HCT116 (cell line): ENCODE data around the gene CEP57. TPM values are rescaled to one million over a fixed set of nuclear protein-coding genes. Genes with fewer than 3 reads are reported as not detected.

ENCODE experiments used
- ATAC-seq: fragments of 200-7000 bp; cut with Tn5 transposase; 2 replicates; pipeline ENCODE4 v1.9.1; 2020; ENCODE audit warnings: mild to moderate bottlenecking, moderate library complexity
- BruUV-seq: library from RNA; stranded (reverse); fragments of 400-500 nt; replicated peaks from 2 replicates; lab custom pipeline; 2021; lab: Mats Ljungman, UMichigan
- CTCF ChIA-PET: fragments of 300-600 bp; sonication (Branson Sonifier 250); formaldehyde crosslinking; loops from one replicate; lab custom pipeline; 2021; ENCODE audit warnings: antibody characterized with exemption; lab: Charles Lee
- POLR2A ChIA-PET: fragments of 300-600, 350-600 bp; sonication (Branson Sonifier 250); formaldehyde crosslinking; loops from one replicate; lab custom pipeline; 2021; ENCODE audit warnings: antibody characterized with exemption; lab: Charles Lee
- RAD21 ChIA-PET, 2 experiments: fragments of 300-600 bp; sonication (Branson Sonifier 250); formaldehyde crosslinking; loops; one replicate each; lab custom pipeline; 2023; ENCODE audit warnings: low total read pairs in 2 of 2; ENCODE audit not compliant: uncharacterized antibody in 2 of 2, unreplicated experiment in 2 of 2, low non-redundant PET in 1 of 2; lab: Charles Lee
- DNase-seq: peaks from one replicate; pipeline ENCODE4 v3.0.0-alpha.2; 2010; ENCODE audit warnings: low read depth, low spot score
- H2AFZ ChIP-seq: fragments of 200-600 bp; shearing (Covaris generic), sonication (generic); 2 replicates; pipeline ENCODE4 v1.6.1; 2017; ENCODE audit warnings: low read depth, mixed run types, mixed read lengths, antibody characterized with exemption, low read length; ENCODE audit not compliant: poor library complexity, severe bottlenecking
- H3K27ac ChIP-seq: 2 replicates; pipeline ENCODE4 v1.5.1; 2012; ENCODE audit warnings: low read depth, low read length
- H3K27me3 ChIP-seq: fragments of 200-600 bp; sonication (generic); 2 replicates; pipeline ENCODE4 v1.6.1; 2016; ENCODE audit warnings: mixed run types, low read length, mixed read lengths; ENCODE audit not compliant: insufficient read depth
- H3K36me3 ChIP-seq, 2 experiments: fragments of 200-500 bp in 1 of 2; fragments of 200-600 bp in 1 of 2; sonication (Bioruptor generic) in 1 of 2; sonication (generic) in 1 of 2; 2 replicates each; pipeline versions ENCODE4 v1.5.1 to v1.6.1; 2014 to 2016; ENCODE audit warnings: low read length in 2 of 2, inconsistent platforms in 1 of 2, mixed read lengths in 1 of 2, mixed run types in 1 of 2; ENCODE audit not compliant: insufficient read depth in 2 of 2, control insufficient read depth in 1 of 2
- H3K4me1 ChIP-seq, 2 experiments: fragments of 200-600 bp in 1 of 2; sonication (generic) in 1 of 2; 2 replicates each; pipeline versions ENCODE4 v1.5.1 to v1.6.1; 2012 to 2017; ENCODE audit warnings: low read length in 2 of 2, inconsistent platforms in 1 of 2, mild to moderate bottlenecking in 1 of 2, mixed read lengths in 1 of 2, mixed run types in 1 of 2, moderate library complexity in 1 of 2; ENCODE audit not compliant: insufficient read depth in 2 of 2, control insufficient read depth in 1 of 2
- H3K4me2 ChIP-seq: fragments of 200-600 bp; sonication (generic); 2 replicates; pipeline ENCODE4 v1.6.1; 2017; ENCODE audit warnings: mixed run types, low read length, mixed read lengths
- H3K4me3 ChIP-seq, 2 experiments: fragments of 200-600 bp in 1 of 2; sonication (generic) in 1 of 2; replicated peaks in 1 of 2; 2 replicates each; pipeline ENCODE4 v1.5.1; 2011 to 2016; ENCODE audit warnings: low read length in 2 of 2, control low read depth in 1 of 2, low read depth in 1 of 2, mild to moderate bottlenecking in 1 of 2, mixed read lengths in 1 of 2, mixed run types in 1 of 2
- H3K79me2 ChIP-seq: fragments of 200-600 bp; sonication (generic); 2 replicates; pipeline ENCODE4 v1.6.1; 2017; ENCODE audit warnings: mild to moderate bottlenecking, mixed run types, low read length, moderate library complexity, mixed read lengths; ENCODE audit not compliant: insufficient read depth
- H3K9ac ChIP-seq: fragments of 200-600 bp; sonication (generic); 2 replicates; pipeline ENCODE4 v1.6.1; 2016; ENCODE audit warnings: low read length, mixed read lengths
- H3K9me2 ChIP-seq: fragments of 200-600 bp; sonication (generic), shearing (Covaris generic); 2 replicates; pipeline ENCODE4 v1.6.1; 2017; ENCODE audit warnings: mixed run types, mild to moderate bottlenecking, moderate library complexity; ENCODE audit not compliant: insufficient read depth
- H3K9me3 ChIP-seq, 2 experiments: fragments of 200-500 bp in 1 of 2; fragments of 200-600 bp in 1 of 2; sonication (Bioruptor generic) in 1 of 2; sonication (generic) in 1 of 2; 2 replicates each; pipeline ENCODE4 v1.6.1; 2014 to 2017; ENCODE audit warnings: low read length in 2 of 2, mixed read lengths in 2 of 2, inconsistent platforms in 1 of 2, low read depth in 1 of 2, mild to moderate bottlenecking in 1 of 2, mixed run types in 1 of 2, moderate library complexity in 1 of 2; ENCODE audit not compliant: control insufficient read depth in 1 of 2, insufficient read depth in 1 of 2
- H4K20me1 ChIP-seq: fragments of 200-600 bp; sonication (generic), shearing (Covaris generic); 2 replicates; pipeline ENCODE4 v1.6.1; 2017; ENCODE audit warnings: mixed run types, mild to moderate bottlenecking, moderate library complexity; ENCODE audit not compliant: insufficient read depth
- CBX3 ChIP-seq: IDR thresholded peaks from 2 replicates; pipeline ENCODE4 v1.6.1; 2012; ENCODE audit warnings: low read depth
- CEBPB ChIP-seq: IDR thresholded peaks from 2 replicates; pipeline ENCODE4 v1.6.1; 2012; ENCODE audit warnings: low read depth
- EGR1 ChIP-seq: IDR thresholded peaks from 2 replicates; pipeline ENCODE4 v1.6.1; 2012; ENCODE audit warnings: low read depth
- ELF1 ChIP-seq: IDR thresholded peaks from 2 replicates; pipeline ENCODE4 v1.6.1; 2012; ENCODE audit warnings: low read depth, borderline replicate concordance
- EZH2 ChIP-seq: fragments of 200-600 bp; sonication (generic); IDR thresholded peaks from 2 replicates; pipeline ENCODE4 v1.6.1; 2017; ENCODE audit warnings: antibody characterized with exemption, mixed run types
- EZH2phosphoT487 ChIP-seq: fragments of 200-600 bp; IDR thresholded peaks from 2 replicates; pipeline ENCODE4 v1.6.1; 2018; ENCODE audit warnings: antibody characterized with exemption, borderline replicate concordance
- JUND ChIP-seq: IDR thresholded peaks from 2 replicates; pipeline ENCODE4 v1.6.1; 2012
- POLR2AphosphoS5 ChIP-seq: IDR thresholded peaks from 2 replicates; pipeline ENCODE4 v1.6.1; 2011; ENCODE audit warnings: mild to moderate bottlenecking, low read depth, low read length, moderate library complexity
- RAD21 ChIP-seq: IDR thresholded peaks from 2 replicates; pipeline ENCODE4 v1.6.1; 2012; ENCODE audit warnings: low read depth, mild to moderate bottlenecking
- SIN3A ChIP-seq: IDR thresholded peaks from 2 replicates; pipeline ENCODE4 v1.6.1; 2012; ENCODE audit warnings: low read depth
- SP1 ChIP-seq: IDR thresholded peaks from 2 replicates; pipeline ENCODE4 v1.6.1; 2012; ENCODE audit warnings: low read depth
- SRF ChIP-seq: IDR thresholded peaks from 2 replicates; pipeline ENCODE4 v1.6.1; 2012; ENCODE audit warnings: low read depth
- TCF7L2 ChIP-seq: IDR thresholded peaks from 2 replicates; pipeline ENCODE4 v1.7.0; 2011; ENCODE audit warnings: borderline replicate concordance, inconsistent platforms; ENCODE audit not compliant: insufficient read depth, insufficient read length; ENCODE audit errors: extremely low read depth
- YY1 ChIP-seq: IDR thresholded peaks from 2 replicates; pipeline ENCODE4 v1.6.1; 2011; ENCODE audit warnings: low read length, low read depth, moderate library complexity, mild to moderate bottlenecking; ENCODE audit not compliant: insufficient replicate concordance; ENCODE audit errors: extremely low read depth
- ZNF274 ChIP-seq: fragments of 200-500 bp; sonication (Bioruptor generic); IDR thresholded peaks from 2 replicates; pipeline ENCODE4 v1.6.1; 2014; ENCODE audit warnings: mild to moderate bottlenecking, low read depth, low read length, inconsistent platforms
- intact Hi-C: fragments of 100-400 bp; cut with micrococcal nuclease; formaldehyde crosslinking; loops from 2 replicates; pipeline ENCODE4 v1.10.0; 2022
- total RNA-seq: library from RNA; stranded (reverse); gene quantifications from one replicate; pipeline ENCODE4 v1.2.1, GENCODE V29; 2021; ENCODE audit not compliant: unreplicated experiment
- TF ChIP-seq, protein P1 (sequence below): IDR thresholded peaks from 2 replicates; pipeline ENCODE4 v1.6.1; 2012
- TF ChIP-seq, protein P2 (sequence below): IDR thresholded peaks from 2 replicates; pipeline ENCODE4 v1.6.1; 2011; ENCODE audit warnings: mild to moderate bottlenecking, low read length, moderate library complexity; ENCODE audit not compliant: insufficient replicate concordance; ENCODE audit errors: extremely low read depth
- TF ChIP-seq, protein P3 (sequence below), 3 experiments: fragments of 200-600 bp in 1 of 3; sonication (generic) in 1 of 3; IDR thresholded peaks in 2 of 3; conservative IDR thresholded peaks in 1 of 3; 2 replicates each; pipeline ENCODE4 v1.5.1; 2012 to 2017; ENCODE audit warnings: low read depth in 2 of 3, low read length in 2 of 3, antibody characterized with exemption in 1 of 3, borderline replicate concordance in 1 of 3, control low read depth in 1 of 3, mild to moderate bottlenecking in 1 of 3, mixed read lengths in 1 of 3, mixed run types in 1 of 3, moderate library complexity in 1 of 3; ENCODE audit not compliant: insufficient read depth in 1 of 3
- TF ChIP-seq, protein P4 (sequence below): IDR thresholded peaks from 2 replicates; pipeline ENCODE4 v1.6.1; 2012

CEP57 gene
- total RNA-seq, 1 experiment from 2014 or later, result 43.3 TPM

DNA sequence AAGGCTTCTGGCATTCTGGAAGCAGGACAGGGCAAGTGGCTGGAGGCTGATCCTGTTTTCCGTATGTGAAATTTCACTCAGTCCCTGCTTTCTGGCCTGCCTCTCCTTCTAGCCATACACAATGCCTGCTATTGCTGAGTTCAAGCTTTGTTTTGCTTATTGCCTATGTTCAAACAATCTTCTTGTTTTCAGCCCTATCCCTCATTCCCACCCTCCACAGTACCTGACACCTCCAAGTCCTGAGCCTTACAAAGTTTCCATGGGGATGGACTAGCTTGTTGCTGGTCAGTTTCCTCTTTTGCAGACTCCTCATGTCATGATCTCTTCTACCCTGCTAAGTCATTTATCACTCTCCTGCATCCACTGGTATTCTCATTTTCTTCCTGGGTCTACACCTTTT lies 38.8 kb upstream of the CEP57 start (continued):
- TF ChIP-seq, protein P1, sequence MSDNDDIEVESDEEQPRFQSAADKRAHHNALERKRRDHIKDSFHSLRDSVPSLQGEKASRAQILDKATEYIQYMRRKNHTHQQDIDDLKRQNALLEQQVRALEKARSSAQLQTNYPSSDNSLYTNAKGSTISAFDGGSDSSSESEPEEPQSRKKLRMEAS, result no peak
- TF ChIP-seq, protein P2, sequence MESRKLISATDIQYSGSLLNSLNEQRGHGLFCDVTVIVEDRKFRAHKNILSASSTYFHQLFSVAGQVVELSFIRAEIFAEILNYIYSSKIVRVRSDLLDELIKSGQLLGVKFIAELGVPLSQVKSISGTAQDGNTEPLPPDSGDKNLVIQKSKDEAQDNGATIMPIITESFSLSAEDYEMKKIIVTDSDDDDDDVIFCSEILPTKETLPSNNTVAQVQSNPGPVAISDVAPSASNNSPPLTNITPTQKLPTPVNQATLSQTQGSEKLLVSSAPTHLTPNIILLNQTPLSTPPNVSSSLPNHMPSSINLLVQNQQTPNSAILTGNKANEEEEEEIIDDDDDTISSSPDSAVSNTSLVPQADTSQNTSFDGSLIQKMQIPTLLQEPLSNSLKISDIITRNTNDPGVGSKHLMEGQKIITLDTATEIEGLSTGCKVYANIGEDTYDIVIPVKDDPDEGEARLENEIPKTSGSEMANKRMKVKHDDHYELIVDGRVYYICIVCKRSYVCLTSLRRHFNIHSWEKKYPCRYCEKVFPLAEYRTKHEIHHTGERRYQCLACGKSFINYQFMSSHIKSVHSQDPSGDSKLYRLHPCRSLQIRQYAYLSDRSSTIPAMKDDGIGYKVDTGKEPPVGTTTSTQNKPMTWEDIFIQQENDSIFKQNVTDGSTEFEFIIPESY, result no peak

DNA sequence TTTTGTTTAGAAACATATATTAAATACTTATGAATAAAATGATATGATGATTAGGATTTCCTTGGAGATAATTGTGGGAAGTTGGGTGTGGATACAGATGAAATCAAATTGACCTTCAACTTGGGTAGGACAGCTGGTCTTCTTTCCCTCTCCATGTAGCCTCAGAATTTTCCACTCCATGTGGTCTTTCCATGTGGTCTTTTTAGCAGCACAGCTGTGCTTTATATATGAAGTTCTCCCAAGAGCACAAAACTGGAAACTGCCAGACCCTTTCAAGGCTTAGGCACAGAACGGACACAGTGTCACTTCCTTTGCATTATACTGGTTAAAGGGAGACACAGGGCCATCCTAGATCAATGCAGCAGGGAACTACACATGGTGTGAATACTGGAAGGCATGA lies 29.4 kb upstream of the CEP57 start:
- H4K20me1 ChIP-seq, result no peaks in the 10 kb centered on the region
- no peak overlapping the region for H3K4me3 ChIP-seq
- ChIA-PET POLR2A (no interaction called here), CTCF (interaction anchor here (1.3 to 8.3 kb wide), 3 partner anchors 55 to 608 kb away, joined by 5 to 83 read pairs (median 6); no protein-coding TSS in a partner anchor), RAD21 (no interaction called here)
- no peak overlapping the region for H3K9ac ChIP-seq
- no peaks in the 10 kb centered on the region for H3K4me1 ChIP-seq
- ATAC-seq (no peak), DNase-seq (no peak)
- H3K79me2 ChIP-seq, result no peaks in the 10 kb centered on the region
- intact Hi-C loops, result loop anchor here (5.0 to 10.0 kb wide), 3 partner anchors 664 to 1139 kb away; partner anchors contain the start of gene SRSF8
- BruUV-seq, result no TSS peak
- TF ChIP-seq CEBPB, result no peak
- TF ChIP-seq, protein P3, sequence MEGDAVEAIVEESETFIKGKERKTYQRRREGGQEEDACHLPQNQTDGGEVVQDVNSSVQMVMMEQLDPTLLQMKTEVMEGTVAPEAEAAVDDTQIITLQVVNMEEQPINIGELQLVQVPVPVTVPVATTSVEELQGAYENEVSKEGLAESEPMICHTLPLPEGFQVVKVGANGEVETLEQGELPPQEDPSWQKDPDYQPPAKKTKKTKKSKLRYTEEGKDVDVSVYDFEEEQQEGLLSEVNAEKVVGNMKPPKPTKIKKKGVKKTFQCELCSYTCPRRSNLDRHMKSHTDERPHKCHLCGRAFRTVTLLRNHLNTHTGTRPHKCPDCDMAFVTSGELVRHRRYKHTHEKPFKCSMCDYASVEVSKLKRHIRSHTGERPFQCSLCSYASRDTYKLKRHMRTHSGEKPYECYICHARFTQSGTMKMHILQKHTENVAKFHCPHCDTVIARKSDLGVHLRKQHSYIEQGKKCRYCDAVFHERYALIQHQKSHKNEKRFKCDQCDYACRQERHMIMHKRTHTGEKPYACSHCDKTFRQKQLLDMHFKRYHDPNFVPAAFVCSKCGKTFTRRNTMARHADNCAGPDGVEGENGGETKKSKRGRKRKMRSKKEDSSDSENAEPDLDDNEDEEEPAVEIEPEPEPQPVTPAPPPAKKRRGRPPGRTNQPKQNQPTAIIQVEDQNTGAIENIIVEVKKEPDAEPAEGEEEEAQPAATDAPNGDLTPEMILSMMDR (IDR thresholded peaks at IDR 0.05 in 2 of 3, conservative IDR thresholded peaks at IDR 0.05 in 1 of 3; ENCODE audit: borderline replicate concordance in 1 of 3, insufficient read depth in 1 of 3, low read depth in 2 of 3, low read length in 2 of 3), result no peak
- TF ChIP-seq CBX3, result no peak
- no peak for TF ChIP-seq SP1
- TF ChIP-seq RAD21, result no peak
- TF ChIP-seq, protein P2, result no peak
- TF ChIP-seq, protein P4, sequence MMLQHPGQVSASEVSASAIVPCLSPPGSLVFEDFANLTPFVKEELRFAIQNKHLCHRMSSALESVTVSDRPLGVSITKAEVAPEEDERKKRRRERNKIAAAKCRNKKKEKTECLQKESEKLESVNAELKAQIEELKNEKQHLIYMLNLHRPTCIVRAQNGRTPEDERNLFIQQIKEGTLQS, result no peak
- TF ChIP-seq EZH2phosphoT487, result no peak
- no peak for TF ChIP-seq ZNF274
- no peak for TF ChIP-seq ELF1
- TF ChIP-seq JUND, result no peak
- no peak for TF ChIP-seq EGR1
- no peak for TF ChIP-seq TCF7L2
- TF ChIP-seq SRF, result no peak
- no peak for TF ChIP-seq YY1
- TF ChIP-seq EZH2, result no peak
- TF ChIP-seq POLR2AphosphoS5, result no peak
- TF ChIP-seq SIN3A, result no peak
- TF ChIP-seq, protein P1, result no peak
- H3K36me3 ChIP-seq, result no peaks in the 10 kb centered on the region
- no peak overlapping the region for H3K4me2 ChIP-seq
- no peaks in the 10 kb centered on the region for H3K27me3 ChIP-seq
- no peaks in the 10 kb centered on the region for H3K9me2 ChIP-seq
- no peaks in the 10 kb centered on the region for H3K9me3 ChIP-seq
- H3K27ac ChIP-seq, result no peak overlapping the region
- H2AFZ ChIP-seq, result no peak overlapping the region
